Ovary (tissue), 9 donors: ENCODE measurements around the gene SLC24A5. TPM values are rescaled to one million over a fixed set of nuclear protein-coding genes. Genes with fewer than 3 reads are reported as not detected.

Source experiments
- DNase-seq, 5 donors: peaks; one replicate each; pipeline ENCODE4 v3.0.0-alpha.2; 2019 to 2020
- H3K27ac ChIP-seq, 2 donors: fragments of 200-600 bp; one replicate each; pipeline versions ENCODE4 v1.5.1 to v1.8.0; 2019 to 2022
- H3K27me3 ChIP-seq: fragments of 200-600 bp; one replicate; pipeline ENCODE4 v1.8.0; 2022
- H3K36me3 ChIP-seq: fragments of 200-600 bp; sonication (generic); one replicate; pipeline ENCODE4 v1.5.1; 2019
- H3K4me1 ChIP-seq: one replicate; pipeline ENCODE4 v1.8.1; 2013; ENCODE audit warnings: mild to moderate bottlenecking, moderate library complexity; ENCODE audit not compliant: insufficient read depth
- H3K4me3 ChIP-seq: fragments of 200-600 bp; sonication (generic); one replicate; pipeline ENCODE4 v1.5.1; 2017
- H3K9me3 ChIP-seq, 2 donors: fragments of 200-600 bp in 1 of 2; sonication (generic) in 1 of 2; one replicate each; pipeline versions ENCODE4 v1.5.1 to v1.8.1; 2013 to 2019; ENCODE audit warnings: mild to moderate bottlenecking in 1 of 2, moderate library complexity in 1 of 2
- CTCF ChIP-seq, 3 donors: fragments of 450-650 bp in 2 of 3; fragments of 200-600 bp in 1 of 3; IDR thresholded peaks; one replicate each; pipeline versions ENCODE4 v1.5.1 to v1.8.0; 2016 to 2022; ENCODE audit warnings: antibody characterized with exemption in 3 of 3, mild to moderate bottlenecking in 1 of 3
- EP300 ChIP-seq: sonication (generic); formaldehyde crosslinking; IDR thresholded peaks from one replicate; pipeline ENCODE4 v1.6.1; 2017; ENCODE audit warnings: antibody characterized with exemption
- POLR2A ChIP-seq: fragments of 450-650 bp; IDR thresholded peaks from one replicate; pipeline ENCODE4 v1.6.1; 2017; ENCODE audit warnings: antibody characterized with exemption, mild to moderate bottlenecking, moderate library complexity
- WGBS, 3 donors: extraction: QIAGEN DNeasy Blood & Tissue Kit in 1 of 3; methylation state at CpG; one replicate each; pipeline versions ENCODE4 v1.1.5 to v1.1.7; 2013 to 2017; 5-methylcytosine and 5-hydroxymethylcytosine counted together
- intact Hi-C, 4 donors: fragments of 100-400 bp; cut with DNase I; formaldehyde crosslinking; loops; one replicate each; pipeline versions ENCODE4 v1.11.0 to v1.15.1; 2022 to 2023
- polyA plus RNA-seq, 2 donors: library from polyadenylated mRNA; stranded (reverse); fragments of 200-250 nt in 1 of 2; fragments of 350-450 nt in 1 of 2; fragmentation: Illumina TruSeq in 1 of 2; extraction: RNeasy Lipid Tissue Mini Kit (QIAGEN cat#74804) in 1 of 2; gene quantifications; one replicate each; pipeline ENCODE4 v1.2.3, GENCODE V29; 2013 to 2014
- total RNA-seq, 7 donors: library from RNA; depleted of rRNA in 2 of 7; stranded (reverse); fragments of >200 nt in 2 of 7; fragmentation: NEBNext Ultra II Directional in 3 of 7; extraction: Animal tissue kit (Norgen Biotek cat#: 25700) in 3 of 7; gene quantifications; one replicate each; pipeline versions ENCODE4 v1.1.0 to v1.2.4, GENCODE V29; 2016 to 2023
- donor health status: DM: no; HTN: no; CAD: no; lungs with moderate emphysema.
- donor health status: DM: no; HTN: no; CAD: no.
- donor health status: Bipolar disorder and iron deficiency.
- donor health status: DM: yes; HTN: yes; CAD: no.
- donor health status: DM: no; HTN: no; CAD: no.
- donor health status: DM: yes; HTN: yes; CAD: no.

SLC24A5 gene
- total and polyA plus RNA-seq, 9 donors, result not detected

- no peak for DNase-seq
- intact Hi-C loops, result no loop called here
- 50 to 68% (median 62%) methylated on average over 1 of the region's 1 CpG for WGBS, 3 donors
Measured at GRCh38 chr15:48077616-48078184, 43.1 kb upstream of the SLC24A5 start.

GRCh38 chr15:48084759-48085590 is 35.8 kb upstream of the SLC24A5 start:
- H3K36me3 ChIP-seq, result no peaks in the 10 kb centered on the region
- intact Hi-C loops, result no loop called here
- H3K27me3 ChIP-seq, result no peaks in the 10 kb centered on the region
- no peaks in the 10 kb centered on the region for H3K4me1 ChIP-seq
- no peak for TF ChIP-seq EP300
- no peak for TF ChIP-seq POLR2A
- TF ChIP-seq CTCF (IDR thresholded peaks at IDR 0.05), result no peak
- no peak for DNase-seq
- no peaks in the 10 kb centered on the region for H3K9me3 ChIP-seq
- H3K27ac ChIP-seq, result no peak overlapping the region
- H3K4me3 ChIP-seq, result no peak overlapping the region
- WGBS, 3 donors, result 68 to 81% (median 71%) methylated on average over 6 of the region's 6 CpGs

More at GRCh38 chr15:48077616-48078184, 43.1 kb upstream of the SLC24A5 start:
- H3K27me3 ChIP-seq, result no peaks in the 10 kb centered on the region
- H3K4me3 ChIP-seq, result no peak overlapping the region
- TF ChIP-seq CTCF (IDR thresholded peaks at IDR 0.05) (no peak), EP300 (no peak), POLR2A (no peak)
- no peak overlapping the region for H3K27ac ChIP-seq
- no peaks in the 10 kb centered on the region for H3K9me3 ChIP-seq
- H3K4me1 ChIP-seq, result no peaks in the 10 kb centered on the region
- no peaks in the 10 kb centered on the region for H3K36me3 ChIP-seq

GRCh38 chr15:48085591-48085930 is 35.2 kb upstream of the SLC24A5 start:
- no peaks in the 10 kb centered on the region for H3K9me3 ChIP-seq
- H3K4me1 ChIP-seq, result no peaks in the 10 kb centered on the region
- no peak for DNase-seq
- WGBS, 3 donors, result 84 to 93% (median 91%) methylated on average over 6 of the region's 6 CpGs
- no peaks in the 10 kb centered on the region for H3K36me3 ChIP-seq
- intact Hi-C loops, result no loop called here
- no peak overlapping the region for H3K4me3 ChIP-seq
- H3K27ac ChIP-seq, result no peak overlapping the region
- TF ChIP-seq EP300 (no peak), CTCF (IDR thresholded peaks at IDR 0.05) (no peak), POLR2A (no peak)
- H3K27me3 ChIP-seq, result no peaks in the 10 kb centered on the region

GRCh38 chr15:48086133-48086532 is 34.7 kb upstream of the SLC24A5 start:
- H3K9me3 ChIP-seq, result no peaks in the 10 kb centered on the region
- no peak overlapping the region for H3K4me3 ChIP-seq
- H3K27me3 ChIP-seq, result no peaks in the 10 kb centered on the region
- no peak overlapping the region for H3K27ac ChIP-seq
- no peaks in the 10 kb centered on the region for H3K4me1 ChIP-seq
- no peak for TF ChIP-seq EP300
- no peak for TF ChIP-seq POLR2A
- no peak for TF ChIP-seq CTCF (IDR thresholded peaks at IDR 0.05)
- 32 to 36% (median 35%) methylated on average over 5 of the region's 5 CpGs for WGBS, 3 donors
- intact Hi-C loops, result no loop called here
- no peaks in the 10 kb centered on the region for H3K36me3 ChIP-seq
- DNase-seq, result no peak
